ENCODE measurements around the gene ABHD17B.

- TF ChIP-seq CTCF (conservative IDR thresholded peaks at IDR 0.05; ENCODE audit: low read length), result no peak
- no peak for TF ChIP-seq EZH2phosphoT487 (IDR thresholded peaks at IDR 0.05; ENCODE audit: borderline replicate concordance, low read depth, low read length)
Measured at GRCh38 chr9:71824257-71824656, 86.7 kb downstream of the ABHD17B start.

All from OCI-LY7 (cell line).